Measurements from ENCODE around the gene BAZ2B.

GRCh38 chr2:159460227-159460626, 156.1 kb downstream of the BAZ2B start:
- TF ChIP-seq CTCF (conservative IDR thresholded peaks at IDR 0.05; ENCODE audit: low read depth, low read length) (no peak), EZH2 (IDR thresholded peaks at IDR 0.05; ENCODE audit: borderline replicate concordance, low read depth, low read length, poor library complexity, severe bottlenecking) (no peak)
